Measurements from ENCODE around the gene TLR9.

GRCh38 chr3:52193065-52193464 lies 32.4 kb downstream of the TLR9 start:
- TF ChIP-seq EGR1 (conservative IDR thresholded peaks at IDR 0.05) (no peak), NBN (IDR thresholded peaks at IDR 0.05; ENCODE audit: low read depth) (no peak)

Data from K562 (cell line).